C4-2B (cell line): Measurements from ENCODE around the gene FBXL16.

Experiments used
- CTCF ChIP-seq: fragments of 450-650 bp; conservative IDR thresholded peaks from 2 replicates; pipeline ENCODE4 v1.5.1; 2017; ENCODE audit warnings: mild to moderate bottlenecking
- ZFX ChIP-seq: fragments of 450-650 bp; IDR thresholded peaks from 2 replicates; pipeline ENCODE4 v1.6.1; 2017

- TF ChIP-seq CTCF: no peak
- no peak for TF ChIP-seq ZFX
Observed at GRCh38 chr16:745739-746138, 40.1 kb upstream of the FBXL16 start.
